SK-N-SH (cell line): ENCODE results near the gene CA9. TPM values are rescaled to one million over a fixed set of nuclear protein-coding genes. Genes with fewer than 3 reads are reported as not detected.

Experiments
- CTCF ChIA-PET: fragments of 300-600, 350-600 bp; formaldehyde crosslinking; extraction: SDS; loops from one replicate; lab custom pipeline; 2021; lab: Yijun Ruan, JAX
- POLR2A ChIA-PET: fragments of 350-600 bp; sonication (Branson Sonifier 250); formaldehyde crosslinking; extraction: SDS; loops from one replicate; lab custom pipeline; 2020; ENCODE audit warnings: antibody characterized with exemption, inconsistent platforms; lab: Yijun Ruan, JAX
- DNase-seq: peaks from one replicate; pipeline ENCODE4 v3.0.0; 2012
- H2AFZ ChIP-seq: fragments of 200-600 bp; sonication (generic); 2 replicates; pipeline ENCODE4 v1.8.1; 2016; ENCODE audit warnings: antibody characterized with exemption, mild to moderate bottlenecking, low read depth
- H3F3A ChIP-seq: fragments of 200-600 bp; sonication (generic); replicated peaks from 2 replicates; pipeline ENCODE3; 2016; ENCODE audit warnings: antibody characterized with exemption, mild to moderate bottlenecking; ENCODE audit not compliant: insufficient read depth
- H3K27ac ChIP-seq, 2 experiments: fragments of 200-500 bp in 1 of 2; fragments of 200-600 bp in 1 of 2; sonication (Bioruptor generic) in 1 of 2; sonication (generic), shearing (Covaris generic) in 1 of 2; 2 replicates each; pipeline versions ENCODE4 v1.5.1 to v1.6.1; 2014 to 2016; ENCODE audit warnings: low read depth in 2 of 2, inconsistent platforms in 1 of 2, low read length in 1 of 2, mild to moderate bottlenecking in 1 of 2, mixed read lengths in 1 of 2
- H3K27me3 ChIP-seq: fragments of 200-600 bp; sonication (generic), shearing (Covaris generic); 2 replicates; pipeline ENCODE4 v1.6.1; 2016; ENCODE audit warnings: mixed run types; ENCODE audit not compliant: insufficient read depth
- H3K36me3 ChIP-seq, 2 experiments: fragments of 200-500 bp in 1 of 2; fragments of 200-600 bp in 1 of 2; sonication (Bioruptor generic) in 1 of 2; sonication (generic) in 1 of 2; replicated peaks in 1 of 2; 2 replicates each; pipeline versions ENCODE3 to v1.5.1; 2014 to 2016; ENCODE audit warnings: low read length in 1 of 2, mild to moderate bottlenecking in 1 of 2; ENCODE audit not compliant: insufficient read depth in 2 of 2, control insufficient read depth in 1 of 2
- H3K4me1 ChIP-seq, 2 experiments: fragments of 200-500 bp in 1 of 2; fragments of 200-600 bp in 1 of 2; sonication (Bioruptor generic) in 1 of 2; sonication (generic), shearing (Covaris generic) in 1 of 2; 2 replicates each; pipeline versions ENCODE4 v1.5.1 to v1.6.1; 2014 to 2016; ENCODE audit warnings: low read depth in 1 of 2, low read length in 1 of 2, mixed run types in 1 of 2; ENCODE audit not compliant: insufficient read depth in 2 of 2, control insufficient read depth in 1 of 2
- H3K4me2 ChIP-seq: fragments of 200-600 bp; sonication (generic), shearing (Covaris generic); 2 replicates; pipeline ENCODE4 v1.6.1; 2017; ENCODE audit warnings: mixed run types
- H3K4me3 ChIP-seq, 2 experiments: fragments of 200-500 bp in 1 of 2; fragments of 200-600 bp in 1 of 2; sonication (Bioruptor generic) in 1 of 2; sonication (generic), shearing (Covaris generic) in 1 of 2; 2 replicates each; pipeline versions ENCODE4 v1.5.1 to v1.8.1; 2014 to 2016; ENCODE audit warnings: low read depth in 2 of 2, inconsistent platforms in 1 of 2, low read length in 1 of 2, mild to moderate bottlenecking in 1 of 2, mixed read lengths in 1 of 2, moderate library complexity in 1 of 2
- H3K79me2 ChIP-seq: fragments of 200-600 bp; sonication (generic); 2 replicates; pipeline ENCODE4 v1.8.1; 2017; ENCODE audit warnings: mild to moderate bottlenecking; ENCODE audit not compliant: insufficient read depth
- H3K9ac ChIP-seq: fragments of 200-600 bp; sonication (generic); 2 replicates; pipeline ENCODE4 v1.6.1; 2017; ENCODE audit warnings: mixed run types
- H3K9me2 ChIP-seq: fragments of 200-600 bp; sonication (generic); 2 replicates; pipeline ENCODE4 v1.6.1; 2017; ENCODE audit warnings: mixed run types
- H3K9me3 ChIP-seq: fragments of 200-600 bp; sonication (generic); 2 replicates; pipeline ENCODE4 v1.6.1; 2017; ENCODE audit warnings: mixed run types, mild to moderate bottlenecking, moderate library complexity
- H4K20me1 ChIP-seq: fragments of 200-600 bp; sonication (generic); 2 replicates; pipeline ENCODE4 v1.6.1; 2017; ENCODE audit warnings: mild to moderate bottlenecking, mixed run types; ENCODE audit not compliant: insufficient read depth
- CHD2 ChIP-seq: fragments of 150-350 bp; IDR thresholded peaks from 2 replicates; pipeline ENCODE4 v1.6.1; 2018; ENCODE audit warnings: low read length; ENCODE audit not compliant: partially characterized antibody
- EZH2phosphoT487 ChIP-seq: fragments of 200-600 bp; sonication (generic); IDR thresholded peaks from 2 replicates; pipeline ENCODE4 v1.6.1; 2017; ENCODE audit warnings: low read depth, mixed run types, mild to moderate bottlenecking, antibody characterized with exemption, moderate library complexity, borderline replicate concordance
- FOSL2 ChIP-seq: IDR thresholded peaks from 2 replicates; pipeline ENCODE4 v1.4.0; 2012; ENCODE audit warnings: low read depth, mild to moderate bottlenecking, moderate library complexity, borderline replicate concordance
- JUND ChIP-seq: IDR thresholded peaks from 2 replicates; pipeline ENCODE4 v1.4.0; 2012
- MAX ChIP-seq: IDR thresholded peaks from 2 replicates; pipeline ENCODE4 v1.4.0; 2012; ENCODE audit warnings: low read depth
- MEF2A ChIP-seq: IDR thresholded peaks from 2 replicates; pipeline ENCODE4 v1.4.0; 2012; ENCODE audit warnings: low read depth, borderline replicate concordance
- MXI1 ChIP-seq: IDR thresholded peaks from 2 replicates; pipeline ENCODE4 v1.6.1; 2012; ENCODE audit warnings: mild to moderate bottlenecking, low read depth, low read length, improper control_type of control experiment
- NRF1 ChIP-seq: IDR thresholded peaks from 2 replicates; pipeline ENCODE4 v1.6.1; 2012; ENCODE audit warnings: low read depth, mild to moderate bottlenecking, low read length
- RAD21 ChIP-seq: IDR thresholded peaks from 2 replicates; pipeline ENCODE4 v1.6.1; 2012; ENCODE audit warnings: mild to moderate bottlenecking, low read length
- REST ChIP-seq: IDR thresholded peaks from 2 replicates; pipeline ENCODE4 v1.6.1; 2012; ENCODE audit warnings: mild to moderate bottlenecking, low read depth, low read length, moderate library complexity
- RFX5 ChIP-seq: IDR thresholded peaks from 2 replicates; pipeline ENCODE4 v1.6.1; 2012; ENCODE audit warnings: mild to moderate bottlenecking, improper control_type of control experiment, low read length
- SIN3A ChIP-seq: IDR thresholded peaks from 2 replicates; pipeline ENCODE4 v1.6.1; 2012; ENCODE audit warnings: low read depth, mild to moderate bottlenecking, low read length, moderate library complexity, borderline replicate concordance
- SMC3 ChIP-seq: IDR thresholded peaks from 2 replicates; pipeline ENCODE4 v1.6.1; 2012; ENCODE audit warnings: low read depth, low read length, improper control_type of control experiment
- TCF12 ChIP-seq: IDR thresholded peaks from 2 replicates; pipeline ENCODE4 v1.4.0; 2012
- TEAD4 ChIP-seq: IDR thresholded peaks from 2 replicates; pipeline ENCODE4 v1.4.0; 2012; ENCODE audit warnings: mild to moderate bottlenecking, borderline replicate concordance; ENCODE audit not compliant: insufficient read depth
- YY1 ChIP-seq: IDR thresholded peaks from 2 replicates; pipeline ENCODE4 v1.4.0; 2012; ENCODE audit warnings: low read depth, mild to moderate bottlenecking
- WGBS: methylation state at CpG from one replicate; pipeline ENCODE4 v1.1.6; 2017; ENCODE audit warnings: low lambda C conversion rate; 5-methylcytosine and 5-hydroxymethylcytosine counted together
- polyA plus RNA-seq, 3 experiments: library from polyadenylated mRNA; depleted of rRNA; stranded (reverse); fragments of >200 nt; gene quantifications; 2 replicates each; pipeline ENCODE4 v1.2.3, GENCODE V29; 2012
- TF ChIP-seq, protein P1 (sequence below): IDR thresholded peaks from 2 replicates; pipeline ENCODE4; 2012
- TF ChIP-seq, protein P2 (sequence below): fragments of 150-350 bp; IDR thresholded peaks from 2 replicates; pipeline ENCODE4 v1.6.1; 2016; ENCODE audit warnings: mild to moderate bottlenecking, low read depth, low read length

CA9 gene
- polyA plus RNA-seq, 1 of the 3 experiments (the other 2 are of a cell fraction): 1.4 TPM

DNA sequence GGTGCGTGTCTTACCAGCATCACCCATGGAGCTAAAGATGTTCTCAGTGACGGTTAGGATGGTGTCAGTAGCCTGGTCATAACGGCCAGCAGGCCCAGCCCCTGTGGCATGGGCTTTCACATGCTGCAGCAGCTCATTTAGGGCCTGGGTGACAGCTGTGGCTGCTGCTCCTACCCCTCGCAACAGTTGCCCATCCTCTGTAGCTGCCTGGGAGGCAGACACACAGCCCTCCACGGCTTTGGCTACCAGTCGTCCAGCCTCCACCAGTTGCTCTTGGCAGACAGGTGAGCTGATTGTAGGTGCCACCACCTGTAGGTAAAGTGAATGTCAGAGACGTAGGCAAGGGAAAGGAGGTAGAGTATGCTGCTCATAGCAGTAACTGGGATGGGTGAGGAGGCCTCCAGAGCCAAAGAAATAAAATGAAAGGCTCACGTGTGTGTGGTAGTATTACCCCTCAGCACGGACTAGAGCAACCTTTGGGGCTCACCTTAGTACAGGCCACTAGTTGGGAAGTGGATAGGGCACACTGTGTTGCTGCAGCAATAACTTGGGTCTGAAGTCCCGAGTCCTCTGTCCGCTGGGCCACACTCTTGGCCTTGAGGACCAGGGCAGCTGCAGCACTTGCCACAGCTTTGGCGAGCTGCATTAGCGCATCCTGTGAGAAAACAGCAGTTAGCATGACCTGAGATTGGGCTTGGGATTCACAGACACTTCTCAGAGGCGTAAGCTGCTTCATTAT is 43.6 kb downstream of the CA9 start:
- POLR2A ChIA-PET: interaction anchor here (1.0 to 1.2 kb wide), 3 partner anchors 14 to 23 kb away, joined by 3 read pairs; partner anchors contain the start of gene TLN1
- TF ChIP-seq MAX (no peak), NRF1 (no peak), MXI1 (no peak), TEAD4 (no peak), REST (no peak), FOSL2 (no peak), JUND (no peak), TCF12 (no peak), SMC3 (no peak), RFX5 (no peak), MEF2A (no peak), EZH2phosphoT487 (no peak), YY1 (no peak), SIN3A (no peak), RAD21 (no peak), CHD2 (no peak)
- TF ChIP-seq, protein P1, sequence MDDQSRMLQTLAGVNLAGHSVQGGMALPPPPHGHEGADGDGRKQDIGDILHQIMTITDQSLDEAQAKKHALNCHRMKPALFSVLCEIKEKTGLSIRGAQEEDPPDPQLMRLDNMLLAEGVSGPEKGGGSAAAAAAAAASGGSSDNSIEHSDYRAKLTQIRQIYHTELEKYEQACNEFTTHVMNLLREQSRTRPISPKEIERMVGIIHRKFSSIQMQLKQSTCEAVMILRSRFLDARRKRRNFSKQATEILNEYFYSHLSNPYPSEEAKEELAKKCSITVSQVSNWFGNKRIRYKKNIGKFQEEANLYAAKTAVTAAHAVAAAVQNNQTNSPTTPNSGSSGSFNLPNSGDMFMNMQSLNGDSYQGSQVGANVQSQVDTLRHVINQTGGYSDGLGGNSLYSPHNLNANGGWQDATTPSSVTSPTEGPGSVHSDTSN: no peak
- TF ChIP-seq, protein P2, sequence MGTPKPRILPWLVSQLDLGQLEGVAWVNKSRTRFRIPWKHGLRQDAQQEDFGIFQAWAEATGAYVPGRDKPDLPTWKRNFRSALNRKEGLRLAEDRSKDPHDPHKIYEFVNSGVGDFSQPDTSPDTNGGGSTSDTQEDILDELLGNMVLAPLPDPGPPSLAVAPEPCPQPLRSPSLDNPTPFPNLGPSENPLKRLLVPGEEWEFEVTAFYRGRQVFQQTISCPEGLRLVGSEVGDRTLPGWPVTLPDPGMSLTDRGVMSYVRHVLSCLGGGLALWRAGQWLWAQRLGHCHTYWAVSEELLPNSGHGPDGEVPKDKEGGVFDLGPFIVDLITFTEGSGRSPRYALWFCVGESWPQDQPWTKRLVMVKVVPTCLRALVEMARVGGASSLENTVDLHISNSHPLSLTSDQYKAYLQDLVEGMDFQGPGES: no peak
- TF ChIP-seq, all 33 proteins: peak for 0
- H4K20me1 ChIP-seq: no peaks in the 10 kb centered on the region

More for the DNA sequence above, 43.6 kb downstream of the CA9 start:
- Histone ChIP-seq H3K36me3 (peaks cover 70 to 94% of the 10 kb centered on the region in 2 experiments), H3K4me3 (no peak overlapping the region), H2AFZ (no peak overlapping the region), H3K79me2 (no peaks in the 10 kb centered on the region; the same call in 1 of the 2 replicates), H3K4me1 (no peaks in the 10 kb centered on the region), H3K4me2 (no peak overlapping the region), H3K27ac (no peak overlapping the region), H3K9me3 (no peaks in the 10 kb centered on the region), H3K9me2 (no peaks in the 10 kb centered on the region), H3K9ac (no peak overlapping the region), H3F3A (peaks cover 4% of the 10 kb centered on the region), H3K27me3 (no peaks in the 10 kb centered on the region)
- DNase-seq: no peak
- 96% methylated on average over 13 of the region's 14 CpGs for WGBS
- CTCF ChIA-PET: interaction anchor here (0.7 to 19.9 kb wide), 4 partner anchors 13 to 58 kb away, joined by 3 to 183 read pairs (median 36); partner anchors contain the start of genes CREB3 and TLN1
